T47D (cell line): Measurements from ENCODE around the gene AFF1.
"Not testable (repeated sequence)": the region's sequence is repeated elsewhere in the genome, so short reads cannot be mapped to it uniquely, and the experiment has no call there.

Source experiments
- DNase-seq, 2 experiments: peaks; one replicate each; pipeline versions ENCODE4 v3.0.0 to v3.0.0-alpha.2; 2011 to 2012; ENCODE audit warnings: low read depth in 1 of 2, low spot score in 1 of 2
- JUND ChIP-seq: IDR thresholded peaks from 2 replicates; pipeline ENCODE4 v1.6.1; 2012; ENCODE audit warnings: low read depth
- in situ Hi-C: cut with HindIII; loops from 2 replicates; pipeline ENCODE4 v1.10.0; 2016; ENCODE audit warnings: low sequenced_read_pairs, low pct_unique_long_range_greater_than_20kb

Gene AFF1

DNA sequence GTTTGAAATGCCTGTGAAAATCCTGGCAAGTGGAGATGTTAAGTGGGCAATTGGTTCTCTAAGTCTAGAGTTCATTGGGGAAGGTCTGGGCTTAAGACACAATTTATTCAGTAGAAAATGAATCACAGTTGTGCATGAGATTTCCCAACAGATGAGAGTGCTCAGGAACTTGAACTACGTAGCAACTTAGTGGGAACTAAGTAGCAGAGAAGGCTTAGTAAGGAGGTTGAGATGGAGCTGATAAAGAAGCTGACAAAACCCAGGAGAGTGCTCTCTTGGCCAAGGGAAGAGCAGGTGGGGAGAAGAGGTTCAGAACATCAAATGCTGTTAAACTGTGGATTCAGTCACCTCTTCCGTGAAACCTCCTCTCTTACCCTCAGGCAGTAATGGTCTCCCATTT lies 33.0 kb downstream of the AFF1 start:
- no peak for DNase-seq
- in situ Hi-C loops, result no loop called here
- no peak for TF ChIP-seq JUND

DNA sequence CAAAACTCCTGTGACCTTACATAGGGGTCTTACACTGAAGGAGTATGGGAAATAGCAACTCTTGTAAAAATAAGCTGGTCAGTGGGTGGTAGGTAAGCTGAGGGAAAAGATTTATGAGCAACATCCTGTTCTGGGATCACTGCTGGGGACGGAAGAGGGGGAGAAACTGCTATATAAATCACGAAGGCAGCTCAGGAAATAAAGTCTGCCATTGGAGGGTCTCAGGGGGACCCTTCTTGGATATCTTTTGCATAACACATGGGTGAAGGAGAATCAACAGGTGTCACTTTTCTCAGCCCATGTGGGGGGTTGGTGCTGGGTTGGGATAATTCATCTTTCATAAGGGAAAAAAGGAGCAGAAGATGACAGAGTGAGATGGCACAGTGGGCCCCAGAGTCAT lies 33.7 kb downstream of the AFF1 start:
- TF ChIP-seq JUND, result no peak
- in situ Hi-C loops, result no loop called here
- DNase-seq, result no peak

- in situ Hi-C loops, result no loop called here
- TF ChIP-seq JUND, result no peak
- DNase-seq, result peak in 1 of 2 experiments; percentile 6
Measured at GRCh38 chr4:86970447-86971354, 35.9 kb downstream of the AFF1 start.

DNA sequence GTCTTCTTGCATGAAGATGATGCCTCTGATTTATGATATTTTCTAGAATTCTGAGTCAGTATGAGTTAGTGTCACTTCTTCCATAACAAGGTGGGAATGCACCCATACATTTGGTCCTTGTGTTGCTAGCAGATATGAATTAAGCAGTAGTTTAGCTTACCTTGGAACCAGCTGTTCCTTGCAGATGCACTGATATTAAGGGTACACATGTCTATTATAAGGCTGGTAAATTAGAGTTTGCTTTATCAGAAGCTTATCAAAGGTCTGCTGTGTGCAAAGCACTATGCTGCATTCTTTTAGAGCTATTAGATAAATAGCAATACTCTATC lies 36.5 kb downstream of the AFF1 start:
- no peak for DNase-seq
- in situ Hi-C loops, result no loop called here
- TF ChIP-seq JUND, result no peak

GRCh38 chr4:86972997-86973396 lies 38.2 kb downstream of the AFF1 start:
- TF ChIP-seq JUND, result no peak
- in situ Hi-C loops, result no loop called here
- peak; percentile 47 to 86 for DNase-seq

- TF ChIP-seq JUND, result no peak
- in situ Hi-C loops, result no loop called here
- no peak for DNase-seq
Measured at GRCh38 chr4:86973668-86974067, 38.9 kb downstream of the AFF1 start.

- DNase-seq, result no peak
- in situ Hi-C loops, result no loop called here
- TF ChIP-seq JUND, result no peak
Measured at GRCh38 chr4:86974551-86974994, 39.8 kb downstream of the AFF1 start.

GRCh38 chr4:86975927-86976326 lies 41.1 kb downstream of the AFF1 start:
- in situ Hi-C loops, result no loop called here
- no peak for DNase-seq
- TF ChIP-seq JUND, result no peak

DNA sequence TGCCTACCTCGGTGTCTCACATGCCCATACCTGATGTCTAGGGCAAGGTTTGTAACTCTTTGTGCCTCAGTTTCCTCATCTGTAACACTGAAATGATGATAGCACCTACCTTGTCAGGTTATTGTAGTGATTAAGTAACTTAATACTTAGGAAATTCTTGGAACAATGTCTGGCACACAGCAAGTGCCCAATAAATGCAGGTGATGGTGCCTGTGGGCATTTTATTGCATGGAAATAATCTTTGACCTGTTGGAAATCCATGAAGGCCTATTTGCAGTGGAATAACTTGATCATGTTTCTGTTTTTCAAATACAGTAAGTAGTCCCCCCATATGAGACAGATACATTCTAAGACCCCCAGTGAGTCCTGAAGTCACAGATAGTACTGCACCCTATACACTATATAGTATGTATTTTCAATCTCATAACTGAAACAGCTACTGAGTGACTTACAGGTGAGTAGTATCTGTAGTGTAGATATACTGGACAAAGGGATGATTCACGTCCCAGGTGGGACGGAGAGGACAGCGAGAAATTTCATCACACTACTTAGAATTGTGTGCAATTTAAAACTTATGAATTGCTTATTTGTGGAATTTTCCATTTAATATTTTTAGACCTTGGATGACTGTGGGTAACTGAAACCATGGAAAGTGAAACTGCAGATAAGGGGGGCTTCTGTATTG lies 42.1 kb downstream of the AFF1 start:
- TF ChIP-seq JUND, result no peak
- no peak for DNase-seq
- in situ Hi-C loops, result no loop called here

GRCh38 chr4:86977621-86978184 lies 42.9 kb downstream of the AFF1 start:
- in situ Hi-C loops, result no loop called here
- no peak for TF ChIP-seq JUND
- DNase-seq, result peak in 1 of 2 experiments; percentile 40

DNA sequence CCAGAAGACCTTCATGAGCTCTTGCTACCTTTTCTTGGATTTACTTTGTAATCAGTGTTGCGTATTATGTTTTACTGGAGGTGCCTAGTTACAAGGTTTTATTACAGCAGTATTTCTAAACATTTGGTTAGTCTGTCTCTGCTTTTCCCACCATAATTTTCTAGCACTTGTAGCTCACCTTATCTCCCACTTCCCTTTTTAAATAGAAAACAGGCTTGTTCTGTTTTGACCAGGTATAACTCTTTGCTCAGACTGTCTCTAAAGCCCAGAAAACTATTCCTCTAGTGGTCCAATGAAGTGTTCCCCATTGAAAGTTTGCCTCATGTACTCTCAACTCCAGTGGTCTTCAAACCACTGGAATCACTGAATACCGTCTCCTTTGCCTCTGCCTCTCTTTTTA lies 43.9 kb downstream of the AFF1 start:
- in situ Hi-C loops, result no loop called here
- no peak for TF ChIP-seq JUND
- no peak for DNase-seq

DNA sequence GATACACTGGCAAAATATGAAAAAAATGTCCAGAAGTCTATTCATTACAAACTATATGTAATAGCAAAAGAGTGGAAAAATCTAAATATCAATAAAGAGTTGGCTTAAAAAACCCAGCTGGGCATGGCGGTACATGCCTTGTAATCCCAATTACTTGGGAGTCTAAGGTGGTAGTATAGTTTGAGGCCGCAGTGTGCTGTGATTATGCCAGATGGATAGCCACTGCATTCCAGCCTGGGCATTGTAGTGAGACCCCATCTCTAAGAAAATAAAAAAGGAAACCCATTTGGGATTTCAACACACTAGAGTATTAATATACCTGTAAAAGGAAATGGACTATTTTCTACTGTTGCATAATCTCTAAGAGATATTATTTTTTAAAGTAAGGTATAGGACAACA lies 45.4 kb downstream of the AFF1 start:
- no peak for TF ChIP-seq JUND
- in situ Hi-C loops, result no loop called here
- no peak for DNase-seq

- no peak for TF ChIP-seq JUND
- in situ Hi-C loops, result no loop called here
- no peak for DNase-seq
Measured at GRCh38 chr4:86981789-86982188, 47.0 kb downstream of the AFF1 start.

DNA sequence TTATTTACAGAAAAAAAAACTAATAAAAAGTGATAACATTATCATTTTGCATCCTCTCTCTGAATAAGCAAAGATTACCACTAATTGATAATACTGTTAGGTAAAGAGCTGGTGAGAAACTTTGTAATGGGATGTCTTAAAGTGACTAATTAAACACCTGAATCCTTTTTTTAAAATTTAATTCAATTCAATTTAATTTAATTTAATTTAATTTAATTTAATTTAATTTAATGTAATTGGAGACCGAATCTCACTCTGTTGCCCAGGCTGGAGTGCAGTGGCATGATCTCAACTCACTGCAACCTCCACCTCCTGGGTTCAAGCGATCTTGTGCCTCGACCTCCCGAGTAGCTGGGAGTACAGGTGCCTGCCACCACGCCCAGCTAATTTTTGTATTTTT lies 51.0 kb downstream of the AFF1 start:
- in situ Hi-C loops, DNase-seq: not testable (repeated sequence)

DNA sequence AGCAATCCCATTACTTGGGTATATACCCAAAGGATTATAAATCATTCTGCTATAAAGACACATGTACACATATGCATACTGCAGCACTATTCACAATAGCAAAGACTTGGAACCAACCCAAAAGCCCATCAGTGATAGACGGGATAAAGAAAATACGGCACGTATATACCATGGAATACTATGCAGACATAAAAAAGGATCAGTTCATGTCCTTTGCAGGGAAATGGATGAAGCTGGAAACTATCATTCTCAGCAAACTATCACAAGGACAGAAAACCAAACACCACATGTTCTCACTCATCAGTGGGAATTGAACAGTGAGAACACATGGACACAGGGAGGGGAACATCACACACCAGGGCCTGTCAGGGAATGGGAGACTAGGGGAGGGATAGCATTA lies 54.8 kb downstream of the AFF1 start:
- DNase-seq, result not testable (repeated sequence)

More for the DNA sequence above, 54.8 kb downstream of the AFF1 start:
- in situ Hi-C loops, result not testable (repeated sequence)
